Kidney (tissue), 14 donors: ENCODE results near the gene PDE9A. TPM values are rescaled to one million over a fixed set of nuclear protein-coding genes. Genes with fewer than 3 reads are reported as not detected.

ENCODE experiments used
- DNase-seq, 5 donors: peaks; one replicate each; pipeline ENCODE4 v3.0.0-alpha.2; 2013 to 2020
- FAIRE-seq: peaks from 2 replicates; lab custom pipeline; 2012; peaks lifted over from hg19 to GRCh38; lab: Jason Lieb, UNC
- H3K27ac ChIP-seq, 2 donors: one replicate each; pipeline ENCODE4 v1.7.0; 2013; ENCODE audit warnings: low read depth in 2 of 2, low read length in 2 of 2, inconsistent platforms in 1 of 2
- H3K27me3 ChIP-seq: one replicate; pipeline ENCODE4 v1.7.1; 2013; ENCODE audit warnings: low read length, inconsistent platforms; ENCODE audit not compliant: control insufficient read depth, insufficient read depth
- H3K36me3 ChIP-seq, 3 donors: one replicate each; pipeline versions ENCODE4 v1.7.0 to v1.7.1; 2013; ENCODE audit warnings: low read length in 3 of 3, control low read depth in 1 of 3, inconsistent platforms in 1 of 3; ENCODE audit not compliant: insufficient read depth in 3 of 3, control insufficient read depth in 2 of 3
- H3K4me1 ChIP-seq, 3 donors: one replicate each; pipeline versions ENCODE4 v1.7.0 to v1.7.1; 2013; ENCODE audit warnings: low read length in 3 of 3, inconsistent platforms in 1 of 3, low read depth in 1 of 3; ENCODE audit not compliant: control insufficient read depth in 2 of 3, insufficient read depth in 2 of 3
- H3K4me3 ChIP-seq, 3 donors: one replicate each; pipeline versions ENCODE4 v1.7.0 to v1.8.1; 2013; ENCODE audit warnings: low read length in 3 of 3, control low read depth in 1 of 3, inconsistent platforms in 1 of 3
- H3K9ac ChIP-seq, 3 donors: one replicate each; pipeline versions ENCODE4 v1.7.0 to v1.7.1; 2013; ENCODE audit warnings: low read length in 3 of 3, control low read depth in 1 of 3, inconsistent platforms in 1 of 3
- H3K9me3 ChIP-seq, 3 donors: one replicate each; pipeline versions ENCODE4 v1.7.0 to v1.7.1; 2013; ENCODE audit warnings: low read length in 3 of 3, control low read depth in 1 of 3, inconsistent platforms in 1 of 3; ENCODE audit not compliant: control insufficient read depth in 2 of 3, insufficient read depth in 1 of 3
- CTCF ChIP-seq: IDR thresholded peaks from 3 replicates; pipeline ENCODE4 v1.5.1; 2012; ENCODE audit warnings: mild to moderate bottlenecking, moderate library complexity, borderline replicate concordance; ENCODE audit not compliant: insufficient read depth; ENCODE audit errors: extremely low read depth
- intact Hi-C: fragments of 100-400 bp; cut with DNase I; formaldehyde crosslinking; loops from one replicate; pipeline ENCODE4 v1.11.1; 2022
- polyA plus RNA-seq: library from polyadenylated mRNA; stranded (reverse); fragments of 350-450 nt; fragmentation: Illumina TruSeq; extraction: RNeasy Lipid Tissue Mini Kit (QIAGEN cat#74804); gene quantifications from one replicate; pipeline ENCODE4 v1.2.3, GENCODE V29; 2014; ENCODE audit warnings: low read depth, low replicate concordance; ENCODE audit not compliant: insufficient read depth
- total RNA-seq: library from RNA; stranded (reverse); fragmentation: NEBNext Ultra II Directional; extraction: Animal tissue kit (Norgen Biotek cat#: 25700); gene quantifications from one replicate; pipeline ENCODE4 v1.2.1, GENCODE V29; 2021
- donor health status: control.
- donor health status: control.
- donor health status: control.
- donor health status: control.
- donor health status: control.
- donor health status: DM: yes; HTN: yes; CAD: no.
- donor health status: Normal renal cell carcinoma (clear cell type).

Gene PDE9A
- total and polyA plus RNA-seq, 2 donors from 2014 or later = 30.1 to 39.0 TPM

- Histone ChIP-seq H3K9me3 (peaks cover 0 to 5% (median 0%) of the 10 kb centered on the region in 3 donors), H3K27ac (no peak overlapping the region), H3K36me3 (peaks cover 7 to 17% (median 11%) of the 10 kb centered on the region in 3 donors), H3K4me1 (peaks cover 0 to 3% (median 1%) of the 10 kb centered on the region in 3 donors), H3K4me3 (no peak overlapping the region), H3K27me3 (no peaks in the 10 kb centered on the region), H3K9ac (no peak overlapping the region)
- FAIRE-seq = no peak
- intact Hi-C loops = no loop called here
- no peak for TF ChIP-seq CTCF
- no peak for DNase-seq
Measured at GRCh38 chr21:42665484-42665883, 12.1 kb downstream of the PDE9A start.

DNA sequence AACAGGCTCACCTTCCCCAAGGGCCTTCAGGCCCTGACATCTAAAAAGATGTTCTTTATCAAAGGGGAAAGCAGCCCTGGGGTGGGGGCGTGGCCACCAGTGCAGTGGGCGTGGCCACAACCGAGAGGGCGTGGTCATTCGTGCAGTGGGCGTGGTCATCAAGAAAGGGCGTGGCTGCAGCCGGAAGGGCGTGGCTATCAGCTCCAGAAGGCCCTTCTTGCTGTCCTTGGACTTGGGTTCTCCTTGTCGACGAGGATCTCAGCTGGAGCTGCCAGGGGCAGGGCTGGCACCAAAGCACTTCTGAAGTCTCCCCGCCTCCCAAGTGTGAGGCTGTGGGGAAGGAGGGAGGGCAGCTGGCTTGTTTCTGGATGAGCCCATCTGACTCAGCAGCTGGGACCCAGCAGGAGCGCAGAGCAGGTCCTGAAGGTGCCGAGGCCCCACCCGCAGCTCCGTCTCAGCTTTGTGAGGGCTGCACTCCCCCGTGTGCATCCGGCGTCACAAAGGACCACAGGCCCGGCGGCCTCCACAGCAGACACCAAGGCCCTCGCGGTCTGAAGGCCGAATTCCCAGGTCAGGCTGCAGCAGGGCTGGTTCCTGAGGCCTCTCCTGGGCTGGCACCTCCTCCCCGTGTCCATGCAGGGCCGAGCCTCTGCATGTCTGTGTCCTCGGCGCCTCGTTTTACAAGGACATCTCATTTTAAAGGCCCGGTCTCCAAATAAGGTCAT, 12.8 kb downstream of the PDE9A start:
- no peak for TF ChIP-seq CTCF
- FAIRE-seq (no peak), DNase-seq (peak in 1 of 5 donors; percentile 51)
- H3K27ac ChIP-seq = no peak overlapping the region
- H3K4me1 ChIP-seq = peaks cover 0 to 4% (median 3%) of the 10 kb centered on the region in 3 donors
- no peaks in the 10 kb centered on the region for H3K27me3 ChIP-seq
- H3K9ac ChIP-seq = no peak overlapping the region
- peaks cover 0 to 5% (median 0%) of the 10 kb centered on the region in 3 donors for H3K9me3 ChIP-seq
- intact Hi-C loops = no loop called here
- no peak overlapping the region for H3K4me3 ChIP-seq
- H3K36me3 ChIP-seq = peaks cover 7 to 18% (median 13%) of the 10 kb centered on the region in 3 donors

GRCh38 chr21:42666925-42667324, 13.5 kb downstream of the PDE9A start:
- Histone ChIP-seq H3K27ac (no peak overlapping the region), H3K36me3 (peaks cover 7 to 18% (median 13%) of the 10 kb centered on the region in 3 donors), H3K4me3 (no peak overlapping the region), H3K4me1 (peaks cover 0 to 4% (median 3%) of the 10 kb centered on the region in 3 donors), H3K27me3 (no peaks in the 10 kb centered on the region), H3K9me3 (peaks cover 0 to 5% (median 0%) of the 10 kb centered on the region in 3 donors), H3K9ac (no peak overlapping the region)
- DNase-seq (no peak), FAIRE-seq (no peak)
- no peak for TF ChIP-seq CTCF
- intact Hi-C loops = no loop called here
